CD14-positive monocyte (primary cell): Measurements from ENCODE around the gene STXBP6. TPM values are rescaled to one million over a fixed set of nuclear protein-coding genes. Genes with fewer than 3 reads are reported as not detected.
"Not testable (repeated sequence)": the region's sequence is repeated elsewhere in the genome, so short reads cannot be mapped to it uniquely, and the experiment has no call there.

Experiments
- DNase-seq, 3 donors: peaks; one replicate each; pipeline ENCODE4 v3.0.0-alpha.2; 2011 to 2022
- H2AFZ ChIP-seq: 2 replicates; pipeline ENCODE4 v1.6.0; 2012; ENCODE audit warnings: mild to moderate bottlenecking, low read depth, low read length, inconsistent platforms; ENCODE audit not compliant: insufficient read depth, poor library complexity, severe bottlenecking
- H3K27ac ChIP-seq, 2 donors: 1 replicate in 1 of 2; 2 replicates in 1 of 2; pipeline ENCODE4 v1.5.1; 2012 to 2013; ENCODE audit warnings: low read length in 2 of 2, control low read depth in 1 of 2, inconsistent platforms in 1 of 2, low read depth in 1 of 2, mild to moderate bottlenecking in 1 of 2
- H3K27me3 ChIP-seq, 2 donors: one replicate each; pipeline versions ENCODE4 v1.6.0 to v1.6.1; 2011 to 2013; ENCODE audit warnings: low read length in 2 of 2; ENCODE audit not compliant: control insufficient read depth in 2 of 2, insufficient read depth in 2 of 2
- H3K36me3 ChIP-seq, 2 donors: replicated peaks in 1 of 2; 1 replicate in 1 of 2; 2 replicates in 1 of 2; pipeline versions ENCODE4 v1.5.1 to v1.6.1; 2012 to 2013; ENCODE audit warnings: low read length in 2 of 2, control low read depth in 1 of 2, inconsistent platforms in 1 of 2, mild to moderate bottlenecking in 1 of 2; ENCODE audit not compliant: insufficient read depth in 2 of 2, control insufficient read depth in 1 of 2
- H3K4me1 ChIP-seq, 2 donors: 1 replicate in 1 of 2; 2 replicates in 1 of 2; pipeline versions ENCODE4 v1.5.1 to v1.6.1; 2012 to 2013; ENCODE audit warnings: low read length in 2 of 2, control low read depth in 1 of 2, inconsistent platforms in 1 of 2, mild to moderate bottlenecking in 1 of 2, moderate library complexity in 1 of 2; ENCODE audit not compliant: insufficient read depth in 2 of 2, control insufficient read depth in 1 of 2
- H3K4me2 ChIP-seq: replicated peaks from 2 replicates; pipeline ENCODE3; 2012; ENCODE audit warnings: low read length, moderate library complexity, mild to moderate bottlenecking; ENCODE audit not compliant: poor library complexity, severe bottlenecking; ENCODE audit errors: extremely low read depth
- H3K4me3 ChIP-seq, 3 experiments: fragments of 200-600 bp in 1 of 3; sonication (generic) in 1 of 3; replicated peaks in 1 of 3; 1 replicate in 2 of 3; 2 replicates in 1 of 3; pipeline ENCODE4 v1.5.1; 2011 to 2013; ENCODE audit warnings: low read length in 3 of 3, mild to moderate bottlenecking in 3 of 3, control low read depth in 2 of 3, low read depth in 2 of 3, inconsistent platforms in 1 of 3, moderate library complexity in 1 of 3
- H3K79me2 ChIP-seq: 2 replicates; pipeline ENCODE4 v1.6.0; 2012; ENCODE audit warnings: mild to moderate bottlenecking, control low read depth, inconsistent platforms, low read length, moderate library complexity; ENCODE audit not compliant: insufficient read depth
- H3K9ac ChIP-seq: 2 replicates; pipeline ENCODE4 v1.6.0; 2017; ENCODE audit warnings: low read length, mild to moderate bottlenecking; ENCODE audit not compliant: insufficient read depth, poor library complexity, severe bottlenecking
- H3K9me3 ChIP-seq, 2 donors: replicated peaks in 1 of 2; 1 replicate in 1 of 2; 2 replicates in 1 of 2; pipeline versions ENCODE4 v1.5.1 to v1.6.1; 2012 to 2013; ENCODE audit warnings: low read length in 2 of 2, control low read depth in 1 of 2; ENCODE audit not compliant: control insufficient read depth in 1 of 2, insufficient read depth in 1 of 2
- H4K20me1 ChIP-seq: 2 replicates; pipeline ENCODE4 v1.6.0; 2012; ENCODE audit warnings: mild to moderate bottlenecking, low read length, control low read depth, moderate library complexity; ENCODE audit not compliant: insufficient read depth
- H3K27ac Mint-ChIP-seq, 7 donors: one replicate each; pipeline ENCODE4 v1.8.0; 2020; ENCODE audit warnings: mild to moderate bottlenecking in 7 of 7, mixed read lengths in 7 of 7, moderate library complexity in 6 of 7, inconsistent platforms in 2 of 7
- H3K27me3 Mint-ChIP-seq, 3 donors: one replicate each; pipeline ENCODE4 v1.8.0; 2021 to 2022; ENCODE audit warnings: low read depth in 3 of 3, mild to moderate bottlenecking in 3 of 3, mixed read lengths in 3 of 3, moderate library complexity in 3 of 3, inconsistent platforms in 1 of 3
- H3K36me3 Mint-ChIP-seq, 2 donors: one replicate each; pipeline ENCODE4 v1.8.0; 2020; ENCODE audit warnings: mixed read lengths in 2 of 2, inconsistent platforms in 1 of 2, mild to moderate bottlenecking in 1 of 2
- H3K4me1 Mint-ChIP-seq: one replicate; pipeline ENCODE4 v1.8.0; 2020; ENCODE audit warnings: mild to moderate bottlenecking, mixed read lengths
- H3K4me3 Mint-ChIP-seq, 2 donors: one replicate each; pipeline ENCODE4 v1.8.0; 2020; ENCODE audit warnings: mild to moderate bottlenecking in 2 of 2, mixed read lengths in 2 of 2, moderate library complexity in 1 of 2
- H3K9me3 Mint-ChIP-seq, 7 donors: one replicate each; pipeline ENCODE4 v1.8.0; 2020 to 2022; ENCODE audit warnings: mixed read lengths in 7 of 7, mild to moderate bottlenecking in 6 of 7, moderate library complexity in 6 of 7, inconsistent platforms in 2 of 7
- CTCF ChIP-seq: fragments of 200-600 bp; IDR thresholded peaks from one replicate; pipeline ENCODE4 v1.8.0; 2022; ENCODE audit warnings: antibody characterized with exemption, mild to moderate bottlenecking
- WGBS: methylation state at CpG from one replicate; pipeline ENCODE4 v1.1.5; 2013; ENCODE audit warnings: missing lambda C conversion rate; ENCODE audit not compliant: insufficient coverage; 5-methylcytosine and 5-hydroxymethylcytosine counted together
- intact Hi-C, 2 donors: fragments of 100-400 bp; cut with micrococcal nuclease; formaldehyde crosslinking; loops; one replicate each; pipeline versions ENCODE4 v1.15.0 to v1.15.1; 2023
- polyA plus RNA-seq, 3 donors: library from polyadenylated mRNA; depleted of rRNA in 1 of 3; unstranded in 2 of 3; stranded (reverse) in 1 of 3; fragments of 300-500 nt in 2 of 3; fragments of >200 nt in 1 of 3; fragmentation: Illumina TruSeq in 2 of 3; gene quantifications; 1 replicate in 2 of 3; 2 replicates in 1 of 3; pipeline ENCODE4 v1.2.3, GENCODE V29; 2012 to 2021

The STXBP6 gene
- polyA plus RNA-seq, 3 donors = 0.05 to 0.25 (median 0.08) TPM

- 100% methylated on average over 1 of the region's 1 CpG for WGBS
These were observed 111.4 kb downstream of the STXBP6 start for GRCh38 chr14:24938593-24938992.

GRCh38 chr14:24937300-24937699, 112.6 kb downstream of the STXBP6 start:
- Mint-ChIP-seq H3K27ac (no peak overlapping the region), H3K4me1 (peaks cover 3% of the 10 kb centered on the region), H3K36me3 (no peaks in the 10 kb centered on the region), H3K27me3 (peaks cover 1 to 2% (median 2%) of the 10 kb centered on the region in 3 donors), H3K4me3 (no peak overlapping the region), H3K9me3 (peaks cover 0 to 3% (median 0%) of the 10 kb centered on the region in 7 donors)
- no peaks in the 10 kb centered on the region for H3K36me3 ChIP-seq
- H3K27me3 ChIP-seq = no peaks in the 10 kb centered on the region
- no CpG with 5 or more reads among the region's 1 CpG for WGBS
- no peak overlapping the region for H3K4me3 ChIP-seq
- H3K27ac ChIP-seq = no peak overlapping the region
- H4K20me1 ChIP-seq = no peaks in the 10 kb centered on the region
- no peak overlapping the region for H3K4me2 ChIP-seq
- H3K9me3 ChIP-seq = no peaks in the 10 kb centered on the region
- intact Hi-C loops = no loop called here
- H2AFZ ChIP-seq = no peak overlapping the region
- H3K9ac ChIP-seq = no peak overlapping the region
- TF ChIP-seq CTCF = no peak
- H3K79me2 ChIP-seq = no peaks in the 10 kb centered on the region
- no peaks in the 10 kb centered on the region for H3K4me1 ChIP-seq
- DNase-seq = no peak

More at GRCh38 chr14:24938593-24938992, 111.4 kb downstream of the STXBP6 start:
- H3K27ac ChIP-seq = no peak overlapping the region
- no peaks in the 10 kb centered on the region for H4K20me1 ChIP-seq
- TF ChIP-seq CTCF = no peak
- H3K27me3 ChIP-seq = no peaks in the 10 kb centered on the region
- H3K9ac ChIP-seq = no peak overlapping the region
- H3K9me3 ChIP-seq = no peaks in the 10 kb centered on the region
- H3K4me3 ChIP-seq = no peak overlapping the region
- no peaks in the 10 kb centered on the region for H3K4me1 ChIP-seq
- intact Hi-C loops = no loop called here
- no peaks in the 10 kb centered on the region for H3K36me3 ChIP-seq
- Mint-ChIP-seq H3K36me3 (no peaks in the 10 kb centered on the region), H3K27me3 (peaks cover 0 to 2% (median 1%) of the 10 kb centered on the region in 3 donors), H3K27ac (no peak overlapping the region), H3K4me1 (no peaks in the 10 kb centered on the region), H3K4me3 (no peak overlapping the region), H3K9me3 (peaks cover 0 to 3% (median 0%) of the 10 kb centered on the region in 7 donors)
- no peak overlapping the region for H2AFZ ChIP-seq
- DNase-seq = no peak
- no peak overlapping the region for H3K4me2 ChIP-seq
- no peaks in the 10 kb centered on the region for H3K79me2 ChIP-seq

- H3K79me2 ChIP-seq, H3K9me3 ChIP-seq, H3K4me1 Mint-ChIP-seq, H3K4me3 ChIP-seq, intact Hi-C loops, H4K20me1 ChIP-seq, H3K27me3 ChIP-seq, DNase-seq, H3K27ac Mint-ChIP-seq, H3K4me1 ChIP-seq, H3K36me3 ChIP-seq, H3K4me2 ChIP-seq, H3K36me3 Mint-ChIP-seq, H3K27ac ChIP-seq, H3K4me3 Mint-ChIP-seq, H3K9me3 Mint-ChIP-seq, H3K27me3 Mint-ChIP-seq, H2AFZ ChIP-seq, H3K9ac ChIP-seq: not testable (repeated sequence)
- WGBS = no CpG with 5 or more reads among the region's 2 CpGs
These were observed 113.2 kb downstream of the STXBP6 start for GRCh38 chr14:24936773-24937172.
